ENCODE results near the gene IGSF11.

GRCh38 chr3:118960876-118961450 lies 73.7 kb downstream of the IGSF11 start:
- TF ChIP-seq, protein P1, sequence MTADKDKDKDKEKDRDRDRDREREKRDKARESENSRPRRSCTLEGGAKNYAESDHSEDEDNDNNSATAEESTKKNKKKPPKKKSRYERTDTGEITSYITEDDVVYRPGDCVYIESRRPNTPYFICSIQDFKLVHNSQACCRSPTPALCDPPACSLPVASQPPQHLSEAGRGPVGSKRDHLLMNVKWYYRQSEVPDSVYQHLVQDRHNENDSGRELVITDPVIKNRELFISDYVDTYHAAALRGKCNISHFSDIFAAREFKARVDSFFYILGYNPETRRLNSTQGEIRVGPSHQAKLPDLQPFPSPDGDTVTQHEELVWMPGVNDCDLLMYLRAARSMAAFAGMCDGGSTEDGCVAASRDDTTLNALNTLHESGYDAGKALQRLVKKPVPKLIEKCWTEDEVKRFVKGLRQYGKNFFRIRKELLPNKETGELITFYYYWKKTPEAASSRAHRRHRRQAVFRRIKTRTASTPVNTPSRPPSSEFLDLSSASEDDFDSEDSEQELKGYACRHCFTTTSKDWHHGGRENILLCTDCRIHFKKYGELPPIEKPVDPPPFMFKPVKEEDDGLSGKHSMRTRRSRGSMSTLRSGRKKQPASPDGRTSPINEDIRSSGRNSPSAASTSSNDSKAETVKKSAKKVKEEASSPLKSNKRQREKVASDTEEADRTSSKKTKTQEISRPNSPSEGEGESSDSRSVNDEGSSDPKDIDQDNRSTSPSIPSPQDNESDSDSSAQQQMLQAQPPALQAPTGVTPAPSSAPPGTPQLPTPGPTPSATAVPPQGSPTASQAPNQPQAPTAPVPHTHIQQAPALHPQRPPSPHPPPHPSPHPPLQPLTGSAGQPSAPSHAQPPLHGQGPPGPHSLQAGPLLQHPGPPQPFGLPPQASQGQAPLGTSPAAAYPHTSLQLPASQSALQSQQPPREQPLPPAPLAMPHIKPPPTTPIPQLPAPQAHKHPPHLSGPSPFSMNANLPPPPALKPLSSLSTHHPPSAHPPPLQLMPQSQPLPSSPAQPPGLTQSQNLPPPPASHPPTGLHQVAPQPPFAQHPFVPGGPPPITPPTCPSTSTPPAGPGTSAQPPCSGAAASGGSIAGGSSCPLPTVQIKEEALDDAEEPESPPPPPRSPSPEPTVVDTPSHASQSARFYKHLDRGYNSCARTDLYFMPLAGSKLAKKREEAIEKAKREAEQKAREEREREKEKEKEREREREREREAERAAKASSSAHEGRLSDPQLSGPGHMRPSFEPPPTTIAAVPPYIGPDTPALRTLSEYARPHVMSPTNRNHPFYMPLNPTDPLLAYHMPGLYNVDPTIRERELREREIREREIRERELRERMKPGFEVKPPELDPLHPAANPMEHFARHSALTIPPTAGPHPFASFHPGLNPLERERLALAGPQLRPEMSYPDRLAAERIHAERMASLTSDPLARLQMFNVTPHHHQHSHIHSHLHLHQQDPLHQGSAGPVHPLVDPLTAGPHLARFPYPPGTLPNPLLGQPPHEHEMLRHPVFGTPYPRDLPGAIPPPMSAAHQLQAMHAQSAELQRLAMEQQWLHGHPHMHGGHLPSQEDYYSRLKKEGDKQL (CRISPR knock-in tag; IDR thresholded peaks at IDR 0.05; ENCODE audit: borderline replicate concordance), result no peak
- TF ChIP-seq, protein P2, sequence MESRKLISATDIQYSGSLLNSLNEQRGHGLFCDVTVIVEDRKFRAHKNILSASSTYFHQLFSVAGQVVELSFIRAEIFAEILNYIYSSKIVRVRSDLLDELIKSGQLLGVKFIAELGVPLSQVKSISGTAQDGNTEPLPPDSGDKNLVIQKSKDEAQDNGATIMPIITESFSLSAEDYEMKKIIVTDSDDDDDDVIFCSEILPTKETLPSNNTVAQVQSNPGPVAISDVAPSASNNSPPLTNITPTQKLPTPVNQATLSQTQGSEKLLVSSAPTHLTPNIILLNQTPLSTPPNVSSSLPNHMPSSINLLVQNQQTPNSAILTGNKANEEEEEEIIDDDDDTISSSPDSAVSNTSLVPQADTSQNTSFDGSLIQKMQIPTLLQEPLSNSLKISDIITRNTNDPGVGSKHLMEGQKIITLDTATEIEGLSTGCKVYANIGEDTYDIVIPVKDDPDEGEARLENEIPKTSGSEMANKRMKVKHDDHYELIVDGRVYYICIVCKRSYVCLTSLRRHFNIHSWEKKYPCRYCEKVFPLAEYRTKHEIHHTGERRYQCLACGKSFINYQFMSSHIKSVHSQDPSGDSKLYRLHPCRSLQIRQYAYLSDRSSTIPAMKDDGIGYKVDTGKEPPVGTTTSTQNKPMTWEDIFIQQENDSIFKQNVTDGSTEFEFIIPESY (CRISPR knock-in tag; IDR thresholded peaks at IDR 0.05), result no peak
- TF ChIP-seq, protein P3, sequence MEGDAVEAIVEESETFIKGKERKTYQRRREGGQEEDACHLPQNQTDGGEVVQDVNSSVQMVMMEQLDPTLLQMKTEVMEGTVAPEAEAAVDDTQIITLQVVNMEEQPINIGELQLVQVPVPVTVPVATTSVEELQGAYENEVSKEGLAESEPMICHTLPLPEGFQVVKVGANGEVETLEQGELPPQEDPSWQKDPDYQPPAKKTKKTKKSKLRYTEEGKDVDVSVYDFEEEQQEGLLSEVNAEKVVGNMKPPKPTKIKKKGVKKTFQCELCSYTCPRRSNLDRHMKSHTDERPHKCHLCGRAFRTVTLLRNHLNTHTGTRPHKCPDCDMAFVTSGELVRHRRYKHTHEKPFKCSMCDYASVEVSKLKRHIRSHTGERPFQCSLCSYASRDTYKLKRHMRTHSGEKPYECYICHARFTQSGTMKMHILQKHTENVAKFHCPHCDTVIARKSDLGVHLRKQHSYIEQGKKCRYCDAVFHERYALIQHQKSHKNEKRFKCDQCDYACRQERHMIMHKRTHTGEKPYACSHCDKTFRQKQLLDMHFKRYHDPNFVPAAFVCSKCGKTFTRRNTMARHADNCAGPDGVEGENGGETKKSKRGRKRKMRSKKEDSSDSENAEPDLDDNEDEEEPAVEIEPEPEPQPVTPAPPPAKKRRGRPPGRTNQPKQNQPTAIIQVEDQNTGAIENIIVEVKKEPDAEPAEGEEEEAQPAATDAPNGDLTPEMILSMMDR (IDR thresholded peaks at IDR 0.05 in 2 of 3, conservative IDR thresholded peaks at IDR 0.05 in 1 of 3; ENCODE audit: insufficient read depth in 2 of 3, low read depth in 1 of 3, low read length in 3 of 3), result no peak
- TF ChIP-seq ZNF512 (tag; IDR thresholded peaks at IDR 0.05) (no peak), E4F1 (CRISPR knock-in tag; IDR thresholded peaks at IDR 0.05; ENCODE audit: borderline replicate concordance) (no peak), RAD21 (CRISPR knock-in tag; conservative IDR thresholded peaks at IDR 0.05 in 1 of 2, IDR thresholded peaks at IDR 0.05 in 1 of 2) (no peak), TCF7L2 (IDR thresholded peaks at IDR 0.05; ENCODE audit: low read depth, low read length) (no peak), HNRNPLL (IDR thresholded peaks at IDR 0.05; ENCODE audit: low read depth, low read length, poor library complexity, severe bottlenecking) (no peak), SAFB2 (IDR thresholded peaks at IDR 0.05; ENCODE audit: borderline replicate concordance, low read depth, low read length, severe bottlenecking) (no peak), ZNF41 (CRISPR knock-in tag; conservative IDR thresholded peaks at IDR 0.05) (no peak)
